GM12891 (cell line): ENCODE data around the gene MRPS21.

ENCODE experiments used
- DNase-seq: peaks from one replicate; pipeline ENCODE4 v3.0.0; 2011; ENCODE audit warnings: low spot score; ENCODE audit not compliant: insufficient read length
- FAIRE-seq: peaks from 2 replicates; lab custom pipeline; 2011; peaks lifted over from hg19 to GRCh38; lab: Jason Lieb, UNC
- PAX5 ChIP-seq: IDR thresholded peaks from 2 replicates; pipeline ENCODE4 v1.6.1; 2011; ENCODE audit warnings: low read length, moderate library complexity, mild to moderate bottlenecking; ENCODE audit not compliant: insufficient read depth, severe bottlenecking
- POLR2A ChIP-seq: IDR thresholded peaks from 2 replicates; pipeline ENCODE4 v1.6.1; 2011; ENCODE audit warnings: low read depth, low read length, control low read depth
- POLR2AphosphoS5 ChIP-seq: IDR thresholded peaks from 2 replicates; pipeline ENCODE4 v1.6.1; 2011; ENCODE audit warnings: low read depth, low read length, control low read depth
- POU2F2 ChIP-seq: IDR thresholded peaks from 2 replicates; pipeline ENCODE4 v1.6.1; 2011; ENCODE audit warnings: low read depth, mild to moderate bottlenecking, control low read depth, low read length, moderate library complexity
- SPI1 ChIP-seq: IDR thresholded peaks from 2 replicates; pipeline ENCODE4 v1.6.1; 2011; ENCODE audit warnings: low read depth, low read length, control low read depth
- TAF1 ChIP-seq: IDR thresholded peaks from 2 replicates; pipeline ENCODE4 v1.6.1; 2011; ENCODE audit warnings: low read depth, low read length, control low read depth

The MRPS21 gene

GRCh38 chr1:150262388-150263320, 31.0 kb upstream of the MRPS21 start:
- DNase-seq: no peak
- FAIRE-seq: no peak
- TF ChIP-seq PAX5 (no peak), SPI1 (0 out of 2 replicates have a peak, but pooled peaks have one; percentile 2)

- no peak for DNase-seq
- FAIRE-seq: no peak
- TF ChIP-seq POLR2AphosphoS5 (no peak), POU2F2 (no peak), PAX5 (no peak), TAF1 (no peak), POLR2A (no peak), SPI1 (no peak)
Observed at GRCh38 chr1:150263549-150263948, 30.1 kb upstream of the MRPS21 start.

- DNase-seq (no peak), FAIRE-seq (no peak)
- no peak for TF ChIP-seq TAF1
- no peak for TF ChIP-seq POU2F2
- TF ChIP-seq SPI1: no peak
- TF ChIP-seq PAX5: no peak
- no peak for TF ChIP-seq POLR2AphosphoS5
- no peak for TF ChIP-seq POLR2A
Observed at GRCh38 chr1:150267896-150268295, 25.8 kb upstream of the MRPS21 start.

- DNase-seq (peak; percentile 39), FAIRE-seq (peak; percentile 16)
- TF ChIP-seq TAF1 (no peak), PAX5 (no peak), POLR2A (no peak), SPI1 (no peak), POLR2AphosphoS5 (no peak), POU2F2 (no peak)
Observed at GRCh38 chr1:150268340-150268704, 25.3 kb upstream of the MRPS21 start.

GRCh38 chr1:150268705-150269403, 24.8 kb upstream of the MRPS21 start, which contains the start of gene APH1A:
TSS of gene APH1A (minus strand) at chr1:150269016. CDS start at chr1:150268810, 206 bp downstream.
- DNase-seq (peak; percentile 93), FAIRE-seq (peak; percentile 82)
- TF ChIP-seq SPI1: peak; percentile 80
- TF ChIP-seq TAF1: no peak
- TF ChIP-seq POLR2AphosphoS5: peak; percentile 50; the same call in 1 of the 2 replicates
- no peak for TF ChIP-seq PAX5
- TF ChIP-seq POU2F2: no peak

- DNase-seq (no peak), FAIRE-seq (no peak)
- TF ChIP-seq POLR2AphosphoS5 (no peak), SPI1 (no peak), TAF1 (no peak), PAX5 (no peak), POU2F2 (no peak), POLR2A (no peak)
Observed at GRCh38 chr1:150269451-150269850, 24.2 kb upstream of the MRPS21 start.

GRCh38 chr1:150271291-150271959, 22.2 kb upstream of the MRPS21 start:
- no peak for DNase-seq

GRCh38 chr1:150273311-150273710, 20.4 kb upstream of the MRPS21 start:
- TF ChIP-seq POU2F2: no peak
- TF ChIP-seq POLR2AphosphoS5: no peak
- TF ChIP-seq PAX5: no peak
- TF ChIP-seq POLR2A: no peak
- no peak for TF ChIP-seq TAF1
- no peak for DNase-seq
- no peak for FAIRE-seq

More at GRCh38 chr1:150271291-150271959, 22.2 kb upstream of the MRPS21 start:
- no peak for TF ChIP-seq POU2F2
- TF ChIP-seq PAX5: no peak
- no peak for TF ChIP-seq POLR2AphosphoS5
- no peak for TF ChIP-seq POLR2A
- no peak for TF ChIP-seq SPI1
- TF ChIP-seq TAF1: no peak
- FAIRE-seq: no peak

GRCh38 chr1:150280138-150280707, 13.4 kb upstream of the MRPS21 start:
- DNase-seq (no peak), FAIRE-seq (no peak)
- TF ChIP-seq TAF1 (no peak), POLR2AphosphoS5 (no peak), SPI1 (no peak), PAX5 (no peak), POU2F2 (no peak), POLR2A (no peak)
